Measurements from ENCODE around the gene TTC27.
"Not testable (repeated sequence)": the region's sequence is repeated elsewhere in the genome, so short reads cannot be mapped to it uniquely, and the experiment has no call there.

The TTC27 gene

DNA sequence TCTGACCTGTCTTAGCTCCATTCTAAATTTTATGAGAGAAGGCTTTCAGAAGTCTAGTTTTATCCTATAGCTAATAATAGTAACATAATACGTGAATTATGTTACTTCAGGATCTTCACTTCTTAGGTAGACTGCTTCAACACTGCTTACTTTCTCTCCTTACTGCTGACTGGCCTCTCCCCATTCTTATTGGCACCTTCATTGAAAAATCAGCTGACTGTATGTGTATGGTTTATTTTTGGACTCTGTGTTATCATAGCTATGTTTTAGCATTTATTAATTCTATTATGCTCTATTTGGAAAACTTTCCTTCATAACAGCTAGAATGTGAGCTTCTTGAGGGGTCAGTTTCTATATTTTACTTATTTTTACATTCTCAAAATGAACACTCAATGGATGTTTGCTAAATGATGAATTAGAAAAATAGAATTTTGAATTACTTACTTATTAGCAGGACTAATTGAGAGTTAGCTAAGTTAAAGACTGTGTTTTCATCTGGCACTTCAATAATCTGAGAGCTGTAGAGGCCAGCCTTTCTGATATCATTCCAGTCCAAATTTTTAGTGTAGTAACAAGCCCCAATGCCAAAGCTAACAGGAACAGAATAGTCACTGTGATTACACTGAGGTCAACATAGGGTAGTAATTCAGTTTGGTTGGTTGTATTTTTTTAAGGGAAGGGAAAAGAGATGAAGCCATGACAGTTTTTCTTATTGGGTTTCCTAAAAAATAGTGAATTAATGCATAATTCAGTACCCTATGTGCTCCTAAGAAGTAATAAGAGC lies 92.3 kb downstream of the TTC27 start:
- no peak for DNase-seq (ENCODE audit: low read depth)

- no peak for DNase-seq (ENCODE audit: low read depth)
These were observed 92.9 kb downstream of the TTC27 start for GRCh38 chr2:32720771-32721170.

DNA sequence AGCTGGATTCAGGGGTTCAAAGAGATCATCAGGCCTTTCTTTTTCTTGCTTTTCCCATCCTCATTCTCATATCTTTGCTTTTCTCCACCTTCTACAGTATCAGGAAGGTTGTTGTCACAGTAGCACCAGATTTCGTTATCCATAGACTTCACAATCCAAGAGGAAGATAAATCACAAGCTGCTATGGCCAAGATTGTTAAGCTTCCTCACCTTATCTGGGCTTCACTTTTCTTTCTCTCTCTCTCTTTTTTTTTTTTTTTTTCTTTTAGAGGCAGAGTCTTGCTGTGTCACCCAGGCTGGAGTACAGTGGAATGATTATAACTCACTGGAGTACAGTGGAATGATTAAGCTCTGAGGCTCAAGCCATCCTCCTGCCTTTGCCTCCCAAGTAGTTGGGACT lies 93.5 kb downstream of the TTC27 start:
- no peak for DNase-seq (ENCODE audit: low read depth)

DNA sequence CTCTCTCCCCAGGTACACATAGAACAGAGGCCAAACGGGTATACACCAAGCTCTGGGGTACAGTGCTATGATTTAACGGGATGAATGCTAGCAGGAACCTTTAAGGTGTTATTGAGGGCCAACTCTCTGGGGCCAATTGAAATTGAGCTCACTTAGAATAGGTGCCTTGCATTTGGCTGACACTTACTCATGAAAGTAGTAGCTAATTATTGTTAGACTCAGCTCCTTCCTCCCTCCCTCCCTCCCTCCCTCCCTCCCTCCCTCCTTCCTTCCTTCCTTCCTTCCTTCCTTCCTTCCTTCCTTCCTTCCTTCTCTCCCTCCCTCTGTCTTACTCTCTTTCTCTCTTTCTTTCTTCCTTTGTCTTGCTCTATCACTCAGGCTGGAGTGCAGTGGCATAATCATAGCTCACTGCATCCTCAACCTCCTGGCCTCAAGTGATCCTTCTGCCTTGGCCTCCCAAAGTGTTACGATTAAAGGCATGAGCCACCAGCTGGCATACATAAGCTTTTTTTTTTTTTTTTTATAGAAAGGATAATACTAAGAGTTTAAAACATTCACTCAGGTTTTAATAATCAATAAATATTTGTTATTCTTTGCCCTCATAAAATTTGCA lies 95.7 kb downstream of the TTC27 start:
- no peak for DNase-seq (ENCODE audit: low read depth)

DNA sequence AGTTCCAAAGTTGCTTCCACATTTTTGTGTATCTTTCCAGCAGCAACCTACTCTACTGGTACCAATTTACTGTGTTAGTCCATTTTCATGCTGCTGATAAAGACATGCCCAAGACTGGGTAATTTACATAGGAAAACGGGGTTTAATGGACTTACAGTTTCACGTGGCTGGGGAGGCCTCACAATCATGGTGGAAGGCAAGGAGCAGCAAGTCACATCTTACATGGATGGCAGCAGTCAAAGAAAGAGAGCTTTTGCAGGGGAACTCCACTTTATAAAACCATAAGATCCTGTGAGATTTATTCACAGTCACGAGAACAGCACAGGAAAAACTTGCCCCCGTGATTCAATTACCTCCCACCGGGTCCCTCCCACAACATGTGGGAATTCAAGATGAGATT lies 98.8 kb downstream of the TTC27 start:
- DNase-seq (ENCODE audit: low read depth): not testable (repeated sequence)

DNA sequence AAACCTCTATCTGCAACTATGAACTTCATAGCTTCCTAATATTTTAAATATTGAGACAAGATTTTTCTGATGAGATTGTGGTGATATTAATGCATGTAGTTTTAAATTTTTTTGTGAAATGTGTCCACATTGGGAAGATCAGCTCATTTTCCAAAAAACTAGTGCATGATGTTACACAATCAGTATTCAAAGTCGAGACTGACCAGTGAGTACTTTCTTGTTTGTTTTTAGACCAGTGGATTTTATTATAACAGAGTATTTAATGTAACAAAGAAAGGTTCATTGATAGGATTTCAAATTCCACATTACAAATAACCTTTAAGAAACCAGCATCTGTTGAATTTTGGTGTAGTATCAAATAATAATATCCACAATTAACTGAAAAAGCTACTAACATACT lies 99.3 kb downstream of the TTC27 start:
- no peak for DNase-seq (ENCODE audit: low read depth)

DNA sequence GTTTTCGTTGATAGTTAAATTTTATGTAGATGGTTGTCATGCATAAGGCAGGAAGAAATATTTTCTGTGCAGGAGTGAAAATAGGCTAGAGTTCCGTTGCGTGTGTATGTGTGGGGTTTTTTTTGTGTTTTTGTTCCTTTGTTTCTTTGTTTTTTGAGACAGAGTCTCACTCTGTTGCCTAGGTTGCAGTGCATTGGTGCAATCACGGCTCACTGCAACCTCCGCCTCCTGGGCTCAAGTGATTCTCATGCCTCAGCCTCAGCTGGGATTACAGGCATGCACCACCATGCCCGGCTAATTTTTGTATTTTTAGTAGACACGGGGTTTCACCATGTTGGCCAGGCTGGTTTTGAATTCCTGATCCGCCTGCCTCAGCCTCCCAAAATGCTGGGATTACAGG lies 103.1 kb downstream of the TTC27 start:
- DNase-seq (ENCODE audit: low read depth): not testable (repeated sequence)

- no peak for DNase-seq (ENCODE audit: low read depth)
These were observed 104.3 kb downstream of the TTC27 start for GRCh38 chr2:32732120-32732519.

GRCh38 chr2:32732912-32733472 lies 105.1 kb downstream of the TTC27 start:
- no peak for DNase-seq (ENCODE audit: low read depth)

DNA sequence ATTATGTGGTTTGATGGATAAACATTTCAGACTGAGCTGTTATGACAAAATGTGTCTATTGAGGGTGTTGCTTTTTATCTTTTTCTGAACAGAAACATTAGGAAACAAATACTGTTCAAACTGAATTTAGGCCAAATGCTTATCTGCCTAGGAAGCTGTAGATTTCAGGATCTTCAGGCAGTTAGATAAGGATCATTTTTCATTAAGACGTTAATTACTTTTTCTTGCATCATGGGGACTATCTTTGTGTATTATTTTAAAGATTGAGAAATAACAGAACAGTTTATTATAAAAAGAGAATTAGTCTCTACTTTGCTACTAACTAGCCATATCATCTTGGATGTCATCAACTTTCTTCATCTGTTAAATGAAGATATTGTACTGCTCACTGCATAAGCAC lies 107.5 kb downstream of the TTC27 start:
- DNase-seq (ENCODE audit: low read depth): no peak

GRCh38 chr2:32738939-32739338 lies 111.1 kb downstream of the TTC27 start:
- no peak for DNase-seq (ENCODE audit: low read depth)

DNA sequence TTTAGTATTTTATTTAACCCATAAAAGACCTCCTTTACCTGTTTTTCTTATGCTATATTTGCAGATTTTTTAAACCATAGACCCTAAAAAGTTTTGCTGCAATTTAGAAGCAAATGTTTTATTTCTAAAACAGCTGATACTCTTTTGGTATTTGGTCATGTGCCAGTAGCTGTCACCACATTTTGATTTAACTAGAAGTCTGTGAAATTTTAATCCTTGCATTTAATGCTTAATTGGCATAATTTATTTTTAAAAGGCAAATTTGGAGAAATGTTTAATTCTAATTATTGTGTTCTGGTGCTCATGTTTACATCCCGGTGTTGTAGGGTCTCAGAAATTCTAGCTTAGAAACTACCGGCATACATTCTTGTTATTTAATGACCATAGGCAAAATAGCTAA lies 111.8 kb downstream of the TTC27 start:
- DNase-seq (ENCODE audit: low read depth): no peak

GRCh38 chr2:32741575-32741974 lies 113.7 kb downstream of the TTC27 start:
- no peak for DNase-seq (ENCODE audit: low read depth)

DNA sequence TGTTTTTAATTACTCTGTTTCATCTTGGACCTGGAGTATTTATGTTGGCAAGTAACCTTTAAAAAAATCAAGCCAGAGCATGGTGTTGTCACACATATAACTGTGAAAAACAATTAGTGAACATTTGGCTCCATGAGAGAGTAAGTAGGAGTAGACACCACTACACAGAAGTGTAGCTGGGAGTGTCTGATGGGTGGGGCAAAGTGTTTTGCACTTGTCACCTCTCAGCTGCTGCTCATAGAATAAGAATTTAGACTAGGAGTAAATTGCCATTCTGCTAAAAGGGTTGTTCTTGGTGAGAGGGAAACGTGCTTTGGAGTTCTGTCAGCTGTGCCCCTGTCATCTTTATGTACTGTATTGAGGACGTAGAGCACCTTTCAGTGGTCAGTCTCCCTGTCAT lies 114.5 kb downstream of the TTC27 start:
- DNase-seq (ENCODE audit: low read depth): no peak

DNA sequence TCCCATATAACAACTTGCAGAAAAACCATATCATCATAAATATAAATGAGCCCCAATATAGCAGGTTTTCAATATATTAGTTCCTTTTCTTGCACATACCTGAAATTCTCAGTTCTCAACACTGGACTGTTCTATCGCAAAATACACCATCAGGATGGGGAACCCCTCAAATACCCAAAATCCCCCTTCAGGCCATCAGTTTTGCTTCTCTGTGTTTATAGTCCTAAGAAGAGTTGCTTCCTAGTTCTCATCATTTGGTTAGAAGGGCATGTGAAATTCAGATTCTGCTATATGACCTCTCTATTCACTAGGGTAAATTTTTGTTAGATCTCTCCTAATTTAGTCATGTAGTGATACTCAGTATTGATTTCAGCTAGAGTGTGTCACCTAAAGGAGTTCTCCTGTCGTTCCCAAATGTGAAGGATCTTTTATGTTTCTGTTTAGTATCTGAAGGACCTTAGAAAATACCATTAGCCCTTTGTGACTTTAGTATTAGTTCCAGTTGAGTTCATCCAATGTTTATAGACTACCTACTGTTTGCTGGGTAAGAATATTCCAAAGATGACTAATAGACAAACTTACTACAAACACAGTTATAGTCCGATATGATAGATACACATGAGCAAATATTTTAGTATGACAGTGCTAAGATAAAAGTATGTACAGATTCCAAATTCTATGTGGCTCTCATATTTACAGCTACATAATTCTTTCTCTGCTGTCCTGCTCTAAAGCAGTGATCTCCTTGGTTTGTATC lies 115.8 kb downstream of the TTC27 start:
- DNase-seq (ENCODE audit: low read depth): no peak

DNA sequence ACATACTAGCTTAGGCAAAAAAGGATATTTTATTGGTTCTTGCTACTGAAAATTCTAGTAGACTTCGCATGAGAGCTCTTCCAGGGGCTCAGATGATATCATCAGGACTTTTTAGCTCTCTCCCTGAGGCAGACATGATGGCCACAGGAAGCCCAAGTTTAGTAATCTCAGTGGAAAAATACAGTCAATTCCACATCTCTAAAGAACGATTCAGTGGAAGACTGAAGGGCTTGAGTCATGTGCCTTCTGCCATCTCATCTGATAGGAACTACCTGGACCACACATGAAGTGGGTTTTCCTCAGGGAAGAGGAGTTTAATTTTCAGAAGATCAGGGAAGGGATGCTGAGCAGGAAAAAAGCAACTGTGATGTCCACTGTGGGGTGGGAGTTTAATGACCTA lies 117.3 kb downstream of the TTC27 start:
- DNase-seq (ENCODE audit: low read depth): no peak

DNA sequence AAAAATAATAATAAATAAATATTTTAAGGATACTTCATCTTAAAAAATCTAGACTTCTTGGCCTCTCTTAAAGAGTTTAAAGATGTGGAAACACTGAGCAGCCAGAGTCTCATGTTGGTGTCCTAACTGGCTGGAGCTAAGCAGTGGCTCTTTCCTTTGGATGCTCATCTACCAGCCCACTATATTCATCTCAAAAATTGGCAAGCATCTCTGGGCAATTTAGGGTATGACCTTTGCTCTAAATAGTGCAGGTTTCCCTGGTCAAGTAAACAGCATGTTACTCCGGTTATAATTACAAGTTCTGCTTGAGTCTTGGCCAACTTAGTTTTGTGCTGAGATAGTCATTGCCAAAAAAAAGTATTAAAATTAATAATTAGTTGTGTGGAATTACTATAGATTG lies 117.8 kb downstream of the TTC27 start:
- DNase-seq (ENCODE audit: low read depth): no peak

DNA sequence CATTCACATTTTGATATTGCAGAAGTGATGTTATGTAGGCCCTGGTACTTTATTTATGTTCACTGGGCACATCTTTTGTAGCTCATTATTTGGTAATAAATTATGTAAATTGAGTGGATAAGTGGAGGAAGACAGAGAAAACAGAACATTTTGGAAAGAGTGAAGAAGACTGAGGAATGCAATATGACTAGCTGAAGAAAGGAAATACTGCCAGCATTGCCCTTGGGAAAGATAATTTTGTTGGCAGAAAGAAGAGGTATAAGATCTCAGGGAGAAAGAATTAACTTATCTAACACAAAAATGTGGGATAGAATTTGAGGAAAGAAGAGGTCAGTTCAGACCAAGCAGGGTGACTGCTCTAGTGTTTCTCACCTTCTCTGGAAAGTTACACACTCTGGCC lies 118.8 kb downstream of the TTC27 start:
- DNase-seq (ENCODE audit: low read depth): no peak

DNA sequence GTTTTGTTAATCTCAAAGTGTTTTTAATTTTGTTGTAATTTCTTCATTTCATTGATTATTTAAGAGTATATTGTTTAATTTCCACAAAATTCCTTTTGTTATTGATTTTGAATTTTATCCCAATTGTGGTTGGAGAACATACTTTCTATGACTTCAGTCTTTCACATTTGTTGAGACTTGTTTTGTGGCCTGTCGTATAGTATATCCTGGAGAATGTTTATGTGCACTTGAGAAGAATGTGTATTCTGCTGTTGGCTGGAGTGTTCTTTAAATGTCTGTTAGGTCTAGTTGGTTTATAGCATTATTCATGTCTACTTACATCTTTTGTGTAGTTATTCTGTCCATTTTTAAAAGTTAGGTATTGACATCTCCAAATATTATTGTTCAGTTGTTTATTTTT lies 120.3 kb downstream of the TTC27 start:
- no peak for DNase-seq (ENCODE audit: low read depth)

DNA sequence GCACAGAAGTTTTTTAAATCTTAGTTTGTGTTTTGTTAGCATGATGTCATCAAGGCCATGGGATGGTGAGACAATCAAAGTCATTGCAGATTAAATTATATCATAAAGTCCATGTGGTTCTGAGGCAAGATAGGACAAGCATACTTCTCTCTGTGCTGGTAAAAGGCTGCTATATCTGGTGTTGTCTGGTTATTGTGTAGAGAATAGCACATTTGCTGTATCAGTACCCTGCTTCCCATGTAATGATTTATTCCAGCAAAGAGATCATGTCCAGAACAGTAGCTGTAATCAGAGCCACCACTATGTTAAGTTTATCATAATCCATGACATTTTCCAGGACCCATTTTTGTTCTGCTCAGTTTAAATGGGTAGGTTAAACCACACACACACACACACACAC lies 123.0 kb downstream of the TTC27 start:
- no peak for DNase-seq (ENCODE audit: low read depth)

- DNase-seq (ENCODE audit: low read depth): no peak
These were observed 124.4 kb downstream of the TTC27 start for GRCh38 chr2:32752205-32752604.

DNA sequence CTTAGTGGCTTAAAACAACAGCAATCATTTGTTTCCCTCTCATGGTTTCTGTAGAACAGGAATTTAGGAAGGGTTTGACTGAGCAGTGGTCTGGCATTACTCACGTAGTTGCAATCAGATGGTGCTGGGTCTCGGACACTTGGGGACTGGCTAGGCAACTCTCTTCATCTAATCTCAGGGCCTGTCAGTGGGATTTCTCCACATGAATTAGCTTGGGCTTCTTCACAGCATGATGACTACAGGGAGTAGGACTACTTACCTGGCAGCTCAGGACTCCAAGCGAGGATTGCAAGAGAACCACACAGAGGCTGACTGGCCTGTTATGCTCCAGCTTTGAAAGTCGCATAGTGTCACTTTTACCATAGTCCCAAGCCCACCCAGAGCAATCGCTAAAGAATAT lies 125.1 kb downstream of the TTC27 start:
- no peak for DNase-seq (ENCODE audit: low read depth)

DNA sequence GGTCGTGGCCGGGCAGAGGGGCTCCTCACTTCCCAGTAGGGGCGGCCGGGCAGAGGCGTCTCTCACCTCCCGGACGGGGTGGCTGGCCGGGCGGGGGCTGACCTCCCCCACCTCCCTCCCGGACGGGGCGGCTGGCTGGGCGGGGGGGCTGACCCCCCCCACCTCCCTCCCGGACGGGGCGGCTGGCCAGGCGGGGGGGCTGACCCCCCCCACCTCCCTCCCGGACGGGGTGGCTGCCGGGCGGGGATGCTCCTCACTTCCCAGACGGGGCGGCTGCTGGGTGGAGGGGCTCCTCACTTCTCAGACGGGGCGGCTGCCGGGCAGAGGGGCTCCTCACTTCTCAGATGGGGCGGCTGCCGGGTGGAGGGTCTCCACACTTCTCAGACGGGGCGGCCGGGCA lies 126.8 kb downstream of the TTC27 start:
- DNase-seq (ENCODE audit: low read depth): not testable (repeated sequence)

All from stimulated activated CD8-positive, alpha-beta memory T cell treated with anti-CD3 and anti-CD28 coated beads, Interleukin-12 subunit alpha, Interleukin-12 subunit beta, amount 100 ng/mL, for 1 hour (primary cell).